CD4-positive, alpha-beta T cell (primary cell): Measurements from ENCODE around the gene SPATA9. TPM values are rescaled to one million over a fixed set of nuclear protein-coding genes. Genes with fewer than 3 reads are reported as not detected.
"Not testable (repeated sequence)": the region's sequence is repeated elsewhere in the genome, so short reads cannot be mapped to it uniquely, and the experiment has no call there.

Source experiments
- ATAC-seq: fragments of 200-7000 bp; cut with Tn5 transposase; one replicate; pipeline ENCODE4 v1.10.0; 2022; ENCODE audit warnings: mild to moderate bottlenecking; ENCODE audit not compliant: poor library complexity
- CTCF ChIA-PET: fragments of 350-600 bp; sonication (Branson Sonifier 250); formaldehyde crosslinking; loops from one replicate; lab custom pipeline; 2021; ENCODE audit warnings: antibody characterized with exemption, inconsistent platforms; lab: Charles Lee
- POLR2A ChIA-PET: fragments of 350-600 bp; sonication (Branson Sonifier 250); formaldehyde crosslinking; loops from one replicate; lab custom pipeline; 2021; ENCODE audit warnings: antibody characterized with exemption, inconsistent platforms; lab: Charles Lee
- DNase-seq, 14 experiments: peaks; one replicate each; pipeline ENCODE4 v3.0.0-alpha.2; 2013 to 2020; ENCODE audit warnings: mixed read lengths in 2 of 14
- H3K27ac ChIP-seq, 2 donors: one replicate each; pipeline versions ENCODE4 v1.5.1 to v1.7.0; 2013; ENCODE audit warnings: low read length in 2 of 2, low read depth in 1 of 2, mild to moderate bottlenecking in 1 of 2
- H3K27me3 ChIP-seq, 2 experiments: 1 replicate in 1 of 2; 2 replicates in 1 of 2; pipeline versions ENCODE4 v1.6.1 to v1.7.0; 2013; ENCODE audit warnings: low read length in 2 of 2, control low read depth in 1 of 2, mild to moderate bottlenecking in 1 of 2, moderate library complexity in 1 of 2; ENCODE audit not compliant: insufficient read depth in 2 of 2, control insufficient read depth in 1 of 2
- H3K36me3 ChIP-seq: one replicate; pipeline ENCODE4 v1.6.1; 2013; ENCODE audit warnings: low read length, control low read depth; ENCODE audit not compliant: insufficient read depth
- H3K4me1 ChIP-seq: one replicate; pipeline ENCODE4 v1.6.1; 2013; ENCODE audit warnings: low read length, control low read depth; ENCODE audit not compliant: insufficient read depth
- H3K4me3 ChIP-seq: one replicate; pipeline ENCODE4 v1.5.1; 2013; ENCODE audit warnings: mild to moderate bottlenecking, low read length, moderate library complexity
- H3K9me3 ChIP-seq, 2 experiments: 1 replicate in 1 of 2; 2 replicates in 1 of 2; pipeline versions ENCODE4 v1.6.1 to v1.7.0; 2013; ENCODE audit warnings: low read length in 2 of 2, mild to moderate bottlenecking in 2 of 2, control low read depth in 1 of 2, moderate library complexity in 1 of 2; ENCODE audit not compliant: control insufficient read depth in 1 of 2, insufficient read depth in 1 of 2
- H3K27ac Mint-ChIP-seq: one replicate; pipeline ENCODE4 v1.8.0; 2020; ENCODE audit warnings: mixed read lengths
- H3K27me3 Mint-ChIP-seq: one replicate; pipeline ENCODE4 v1.8.0; 2021; ENCODE audit warnings: mixed read lengths
- H3K36me3 Mint-ChIP-seq: one replicate; pipeline ENCODE4 v1.8.0; 2021; ENCODE audit warnings: low read depth, mixed read lengths
- H3K4me1 Mint-ChIP-seq: one replicate; pipeline ENCODE4 v1.8.0; 2021; ENCODE audit warnings: low read depth, mixed read lengths
- H3K4me3 Mint-ChIP-seq: one replicate; pipeline ENCODE4 v1.8.0; 2020; ENCODE audit warnings: mild to moderate bottlenecking, mixed read lengths
- H3K9me3 Mint-ChIP-seq: one replicate; pipeline ENCODE4 v1.8.0; 2020; ENCODE audit warnings: mixed read lengths
- CTCF ChIP-seq: fragments of 200-600 bp; IDR thresholded peaks from one replicate; pipeline ENCODE4 v1.8.0; 2022; ENCODE audit warnings: antibody characterized with exemption, mild to moderate bottlenecking
- intact Hi-C, 2 experiments: fragments of 100-400 bp; cut with DNase I in 1 of 2; cut with micrococcal nuclease in 1 of 2; formaldehyde crosslinking; loops; one replicate each; pipeline versions ENCODE4 v1.15.1 to v1.9.0; 2023 to 2025; cut with DNase I, micrococcal nuclease
- total RNA-seq, 174 experiments: library from RNA in 2 of 174; stranded (reverse) in 2 of 174; gene quantifications; one replicate each; pipeline ENCODE4 v1.2.3 and lab custom pipeline; 2021 to 2026

Gene SPATA9
- total RNA-seq, 2 experiments from 2014 or later, result not detected

DNA sequence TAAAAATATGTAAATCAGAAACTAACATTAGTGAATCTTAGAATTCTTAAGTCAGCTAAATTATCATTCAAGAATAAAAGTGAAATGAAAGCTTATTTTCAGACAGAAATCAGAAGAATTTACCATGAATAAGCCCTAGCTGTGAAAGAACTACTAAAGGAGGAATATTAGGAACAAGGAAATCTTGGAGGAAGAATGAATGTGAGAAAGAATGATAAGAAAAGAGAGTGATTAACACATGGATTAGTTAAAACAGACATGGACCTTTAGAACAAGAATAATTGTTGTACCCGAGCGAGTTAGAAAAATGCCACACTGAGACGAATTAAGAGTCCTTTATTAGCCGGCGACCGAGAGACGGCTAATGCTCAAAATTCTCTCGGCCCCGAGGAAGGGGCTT lies 24.3 kb upstream of the SPATA9 start:
- Histone ChIP-seq H3K27me3 (no peaks in the 10 kb centered on the region), H3K4me1 (no peaks in the 10 kb centered on the region), H3K27ac (no peak overlapping the region), H3K36me3 (no peaks in the 10 kb centered on the region), H3K4me3 (no peak overlapping the region), H3K9me3 (no peaks in the 10 kb centered on the region)
- intact Hi-C loops, result no loop called here
- no peak overlapping the region for H3K27ac Mint-ChIP-seq
- no peak overlapping the region for H3K4me3 Mint-ChIP-seq
- no peaks in the 10 kb centered on the region for H3K36me3 Mint-ChIP-seq
- DNase-seq (no peak), ATAC-seq (no peak)
- no peak for TF ChIP-seq CTCF
- no peaks in the 10 kb centered on the region for H3K27me3 Mint-ChIP-seq
- ChIA-PET POLR2A (no interaction called here), CTCF (no interaction called here)
- H3K4me1 Mint-ChIP-seq, result no peaks in the 10 kb centered on the region
- H3K9me3 Mint-ChIP-seq, result no peaks in the 10 kb centered on the region

DNA sequence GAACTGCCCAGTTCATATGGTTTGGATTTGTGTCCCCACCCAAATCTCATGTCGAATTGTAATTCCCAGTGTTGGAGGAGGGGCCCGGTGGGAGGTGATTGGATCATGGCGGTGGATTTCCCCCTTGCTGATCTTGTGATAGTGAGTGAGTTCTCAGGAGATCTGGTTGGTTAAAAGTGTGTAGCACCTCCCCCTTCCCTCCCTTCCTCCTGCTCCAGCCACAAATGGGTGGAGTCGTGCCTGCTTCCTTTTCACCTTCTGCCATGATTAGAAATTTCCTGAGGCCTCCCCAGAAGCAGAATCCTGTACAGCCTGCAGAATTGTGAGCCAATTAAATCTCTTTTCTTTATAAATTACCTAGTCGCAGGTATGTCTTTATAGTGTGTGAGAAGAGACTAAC lies 23.4 kb upstream of the SPATA9 start:
- CTCF ChIA-PET, H3K36me3 Mint-ChIP-seq, H3K27ac ChIP-seq, POLR2A ChIA-PET, H3K9me3 ChIP-seq, H3K4me1 Mint-ChIP-seq, H3K27me3 ChIP-seq, H3K27me3 Mint-ChIP-seq, H3K36me3 ChIP-seq, DNase-seq, H3K27ac Mint-ChIP-seq, H3K9me3 Mint-ChIP-seq, ATAC-seq, H3K4me3 Mint-ChIP-seq, H3K4me1 ChIP-seq, H3K4me3 ChIP-seq, intact Hi-C loops: not testable (repeated sequence)

DNA sequence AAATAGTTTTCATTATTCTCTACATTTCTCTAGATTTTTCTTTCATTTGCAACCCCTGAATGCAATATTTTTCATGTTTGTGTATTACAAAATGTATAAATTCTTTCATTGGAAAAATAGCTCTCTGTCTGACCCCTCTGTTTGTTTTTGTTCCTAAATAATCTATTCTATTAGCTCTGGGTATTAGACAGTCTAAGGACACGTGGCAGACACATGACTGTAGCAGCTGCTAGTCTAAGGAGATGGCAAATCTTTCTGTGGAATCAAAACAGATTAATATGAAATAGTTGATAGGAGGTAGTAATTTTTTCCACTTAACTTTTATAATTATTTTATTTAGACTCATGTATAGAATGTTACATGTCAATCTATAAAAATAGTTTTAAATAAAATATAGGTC lies 21.4 kb upstream of the SPATA9 start:
- no peak overlapping the region for H3K27ac Mint-ChIP-seq
- no peaks in the 10 kb centered on the region for H3K27me3 Mint-ChIP-seq
- ATAC-seq, result no peak
- TF ChIP-seq CTCF, result no peak
- H3K4me3 ChIP-seq, result no peak overlapping the region
- H3K9me3 ChIP-seq, result no peaks in the 10 kb centered on the region
- no peaks in the 10 kb centered on the region for H3K36me3 ChIP-seq
- POLR2A ChIA-PET, result interaction anchor here (0.7 kb wide), 1 partner anchor 34 kb away, joined by 3 read pairs; no protein-coding TSS in a partner anchor
- H3K4me3 Mint-ChIP-seq, result no peak overlapping the region
- H3K27me3 ChIP-seq, result no peaks in the 10 kb centered on the region
- H3K9me3 Mint-ChIP-seq, result no peaks in the 10 kb centered on the region
- H3K27ac ChIP-seq, result no peak overlapping the region
- H3K4me1 Mint-ChIP-seq, result no peaks in the 10 kb centered on the region
- no peaks in the 10 kb centered on the region for H3K36me3 Mint-ChIP-seq
- intact Hi-C loops, result no loop called here
- no peaks in the 10 kb centered on the region for H3K4me1 ChIP-seq
- CTCF ChIA-PET, result no interaction called here
- DNase-seq, result no peak

DNA sequence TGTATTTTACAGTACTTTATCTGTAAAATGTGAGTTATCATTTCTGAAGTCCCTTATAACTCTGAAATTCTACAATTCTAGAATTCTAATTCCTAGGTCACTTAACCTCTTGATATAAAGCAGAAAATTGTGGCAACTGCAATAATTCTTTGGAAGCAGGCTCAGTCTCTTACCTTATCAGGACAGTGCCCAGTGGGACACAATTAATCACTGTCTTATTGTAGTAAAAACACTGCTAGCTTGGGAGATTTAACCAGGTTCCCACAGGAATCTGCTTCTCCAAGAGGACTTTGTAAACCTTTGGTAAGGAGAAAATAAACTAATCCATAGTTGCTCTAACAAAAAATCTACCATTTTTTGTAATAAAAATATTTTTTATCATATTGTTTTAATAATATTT lies 18.3 kb upstream of the SPATA9 start:
- POLR2A ChIA-PET, result interaction anchor here (0.6 kb wide), 1 partner anchor 105 kb away, joined by 3 read pairs; no protein-coding TSS in a partner anchor
- CTCF ChIA-PET, result no interaction called here
- intact Hi-C loops, result no loop called here
- Histone ChIP-seq H3K4me1 (no peaks in the 10 kb centered on the region), H3K36me3 (no peaks in the 10 kb centered on the region), H3K27me3 (no peaks in the 10 kb centered on the region), H3K27ac (no peak overlapping the region), H3K9me3 (no peaks in the 10 kb centered on the region), H3K4me3 (no peak overlapping the region)
- Mint-ChIP-seq H3K4me3 (no peak overlapping the region), H3K9me3 (no peaks in the 10 kb centered on the region), H3K27me3 (no peaks in the 10 kb centered on the region), H3K27ac (no peak overlapping the region), H3K4me1 (no peaks in the 10 kb centered on the region), H3K36me3 (no peaks in the 10 kb centered on the region)
- no peak for ATAC-seq
- no peak for TF ChIP-seq CTCF
- DNase-seq, result no peak
